ENCODE data around the gene MYH9.

GRCh38 chr22:36239150-36239400, 148.7 kb downstream of the MYH9 start:
- TF ChIP-seq CTCF (IDR thresholded peaks at IDR 0.05) = no peak
- no peak for TF ChIP-seq POLR2A (IDR thresholded peaks at IDR 0.05)
